Left lung (tissue), 14 donors: ENCODE measurements around the gene ZNF223. TPM values are rescaled to one million over a fixed set of nuclear protein-coding genes. Genes with fewer than 3 reads are reported as not detected.
A peak's percentile ranks its signal among the peaks of the same experiment; 100 is the strongest.

Experiments
- ATAC-seq: fragments of 200-7000 bp; cut with Tn5 transposase; one replicate; pipeline ENCODE4 v1.9.1; 2020; ENCODE audit warnings: moderate library complexity
- DNase-seq, 4 donors: peaks; one replicate each; pipeline ENCODE4 v3.0.0-alpha.2; 2013 to 2020
- H3K27ac ChIP-seq, 2 donors: fragments of 200-600 bp; sonication (generic) in 1 of 2; one replicate each; pipeline versions ENCODE4 v1.5.0 to v1.8.0; 2020 to 2021
- H3K27me3 ChIP-seq, 2 donors: fragments of 200-600 bp; sonication (generic) in 1 of 2; one replicate each; pipeline versions ENCODE4 v1.5.0 to v1.8.0; 2020 to 2021
- H3K36me3 ChIP-seq, 2 donors: fragments of 200-600 bp; sonication (generic) in 1 of 2; one replicate each; pipeline versions ENCODE4 v1.5.0 to v1.8.0; 2020 to 2021
- H3K4me1 ChIP-seq, 2 donors: fragments of 200-600 bp; one replicate each; pipeline ENCODE4 v1.8.0; 2021
- H3K4me3 ChIP-seq, 2 donors: fragments of 200-600 bp; sonication (generic) in 1 of 2; one replicate each; pipeline versions ENCODE4 v1.5.0 to v1.8.0; 2020 to 2021; ENCODE audit warnings: mild to moderate bottlenecking in 1 of 2
- H3K9me3 ChIP-seq, 2 donors: fragments of 200-600 bp; sonication (generic) in 1 of 2; one replicate each; pipeline versions ENCODE4 v1.5.0 to v1.8.0; 2020 to 2021
- intact Hi-C, 2 donors: fragments of 100-400 bp; cut with DNase I; formaldehyde crosslinking; loops; one replicate each; pipeline versions ENCODE4 v1.11.2 to v1.14.2; 2022
- long read RNA-seq, 12 donors: library from polyadenylated mRNA in 2 of 12; unstranded in 2 of 12; transcript quantifications; one replicate each; pipeline ENCODE4 v2.0.0 and lab custom pipeline, GENCODE V29; 2019 to 2026
- polyA plus RNA-seq, 6 donors: library from polyadenylated mRNA; unstranded; fragments of 120-200 nt; gene quantifications; one replicate each; pipeline ENCODE4 v1.2.1, GENCODE V29; 2013; ENCODE audit not compliant: insufficient read length in 6 of 6
- total RNA-seq, 2 donors: library from RNA; stranded (reverse); fragmentation: NEBNext Ultra II Directional; extraction: Animal tissue kit (Norgen Biotek cat#: 25700); gene quantifications; one replicate each; pipeline ENCODE4 v1.2.1, GENCODE V29; 2021
- TF ChIP-seq, protein P1 (sequence below), 2 donors: fragments of 200-600 bp; sonication (generic) in 1 of 2; IDR thresholded peaks; one replicate each; pipeline versions ENCODE4 v1.5.0 to v1.8.0; 2021; ENCODE audit warnings: antibody characterized with exemption in 2 of 2
- donor health status: DM: no; HTN: yes; CAD: no.
- donor health status: DM: no; HTN: no; CAD: no.

The ZNF223 gene
- total RNA-seq (1 to 10 TPM; 5.0 to 5.1 TPM), polyA plus RNA-seq (10 to 100 TPM; 11.9 to 16.1 (median 14.1) TPM)
- long read RNA-seq, donor 1, transcript ZNF223-201 (5 exons, 2,418 nt): major isoform, 6 of 9 reads
- long read RNA-seq, donor 1, partial matches to known transcripts: 0 of 9 reads
- long read RNA-seq, donor 1, other reads (novel, unspliced or antisense): 0 of 9 reads
- long read RNA-seq, donor 2, partial matches to known transcripts: 0 of 3 reads
- long read RNA-seq, donor 2, other reads (novel, unspliced or antisense): 0 of 3 reads
- long read RNA-seq, donor 3: 0 reads
- long read RNA-seq, donor 4, transcript ZNF223-201 (5 exons, 2,418 nt): major isoform, 6 of 7 reads
- long read RNA-seq, donor 4, partial matches to known transcripts: 0 of 7 reads
- long read RNA-seq, donor 4, other reads (novel, unspliced or antisense): 1 of 7 reads
- long read RNA-seq, donor 5: 0 reads
- long read RNA-seq, donor 6, partial matches to known transcripts: 0 of 2 reads
- long read RNA-seq, donor 6, other reads (novel, unspliced or antisense): 0 of 2 reads
- long read RNA-seq, donor 7: 0 reads
- long read RNA-seq, donor 8, partial matches to known transcripts: 0 of 4 reads
- long read RNA-seq, donor 8, other reads (novel, unspliced or antisense): 0 of 4 reads
- long read RNA-seq, donor 9: 0 reads
- long read RNA-seq, donor 10, partial matches to known transcripts: 0 of 1 reads
- long read RNA-seq, donor 10, other reads (novel, unspliced or antisense): 0 of 1 reads
- long read RNA-seq, donor 11: 0 reads
- long read RNA-seq, donor 12, partial matches to known transcripts: 0 of 3 reads
- long read RNA-seq, donor 12, other reads (novel, unspliced or antisense): 0 of 3 reads

DNA sequence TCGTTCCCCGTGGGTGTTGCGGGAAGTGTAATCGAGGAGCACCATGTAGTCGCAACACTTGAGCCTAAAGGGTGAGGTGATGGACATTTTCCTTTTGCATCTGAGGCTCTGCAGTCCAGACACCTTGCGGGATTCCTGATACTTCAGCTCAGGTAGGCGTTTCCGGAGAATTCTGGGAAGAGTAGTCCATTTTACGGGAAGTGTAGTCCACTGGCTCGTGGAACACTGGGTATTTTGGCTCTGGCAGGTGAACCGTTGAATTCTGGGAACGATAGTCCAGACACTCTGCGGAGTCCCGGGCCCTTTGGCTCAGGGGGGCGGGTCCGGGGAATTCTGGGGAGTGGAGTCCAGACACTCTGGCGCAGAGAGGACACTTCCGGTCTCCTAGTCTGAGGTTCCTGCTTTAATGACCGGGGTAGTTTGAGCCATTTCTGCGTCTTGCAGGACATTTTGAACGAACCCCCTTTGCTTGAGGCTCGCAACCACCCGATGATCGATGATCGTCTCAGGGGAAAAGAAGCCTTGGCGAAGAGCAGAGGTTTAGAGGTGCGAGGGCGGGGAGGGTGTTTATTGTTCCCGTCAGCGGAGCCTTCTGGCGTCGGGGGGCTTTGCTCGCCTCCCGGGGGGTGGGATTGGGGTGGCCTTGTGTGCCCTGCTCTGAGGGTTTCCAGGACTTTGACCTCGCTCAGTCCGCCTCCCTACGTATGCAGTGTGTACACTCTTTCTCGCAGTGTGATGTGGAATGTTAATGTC, at the start of gene ZNF223:
TSS of gene ZNF223 (plus strand) at position 387 of the 753 bp plus-strand sequence. CDS start 3,141 bp downstream, outside the sequence.
- peak; percentile 93 to 96 (median 96) for DNase-seq
- Histone ChIP-seq H3K9me3 (peaks cover 0 to 35% of the 10 kb centered on the region in 2 donors), H3K4me1 (peaks cover 7 to 17% of the 10 kb centered on the region in 2 donors), H3K4me3 (peak within 1 kb of the TSS; percentile 65 to 89), H3K27ac (peak within 1 kb of the TSS; percentile 33 to 70), H3K36me3 (peaks cover 0 to 17% of the 10 kb centered on the region in 2 donors), H3K27me3 (peaks cover 0 to 28% of the 10 kb centered on the region in 2 donors)
- peak; percentile 100 for ATAC-seq
- TF ChIP-seq, protein P1, sequence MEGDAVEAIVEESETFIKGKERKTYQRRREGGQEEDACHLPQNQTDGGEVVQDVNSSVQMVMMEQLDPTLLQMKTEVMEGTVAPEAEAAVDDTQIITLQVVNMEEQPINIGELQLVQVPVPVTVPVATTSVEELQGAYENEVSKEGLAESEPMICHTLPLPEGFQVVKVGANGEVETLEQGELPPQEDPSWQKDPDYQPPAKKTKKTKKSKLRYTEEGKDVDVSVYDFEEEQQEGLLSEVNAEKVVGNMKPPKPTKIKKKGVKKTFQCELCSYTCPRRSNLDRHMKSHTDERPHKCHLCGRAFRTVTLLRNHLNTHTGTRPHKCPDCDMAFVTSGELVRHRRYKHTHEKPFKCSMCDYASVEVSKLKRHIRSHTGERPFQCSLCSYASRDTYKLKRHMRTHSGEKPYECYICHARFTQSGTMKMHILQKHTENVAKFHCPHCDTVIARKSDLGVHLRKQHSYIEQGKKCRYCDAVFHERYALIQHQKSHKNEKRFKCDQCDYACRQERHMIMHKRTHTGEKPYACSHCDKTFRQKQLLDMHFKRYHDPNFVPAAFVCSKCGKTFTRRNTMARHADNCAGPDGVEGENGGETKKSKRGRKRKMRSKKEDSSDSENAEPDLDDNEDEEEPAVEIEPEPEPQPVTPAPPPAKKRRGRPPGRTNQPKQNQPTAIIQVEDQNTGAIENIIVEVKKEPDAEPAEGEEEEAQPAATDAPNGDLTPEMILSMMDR (IDR thresholded peaks at IDR 0.05): no peak
- intact Hi-C loops: no loop called here

GRCh38 chr19:44002212-44002565, 49.6 kb upstream of the ZNF223 start:
- Histone ChIP-seq H3K9me3 (peaks cover 0 to 31% of the 10 kb centered on the region in 2 donors), H3K27me3 (no peaks in the 10 kb centered on the region), H3K4me3 (peak overlapping the region; percentile 65 to 67), H3K27ac (peak overlapping the region; percentile 27 to 74), H3K4me1 (peaks cover 3 to 35% of the 10 kb centered on the region in 2 donors), H3K36me3 (peaks cover 0 to 14% of the 10 kb centered on the region in 2 donors)
- intact Hi-C loops: no loop called here
- TF ChIP-seq, protein P1 (IDR thresholded peaks at IDR 0.05): no peak
- ATAC-seq (no peak), DNase-seq (peak in 2 of 4 donors; percentile 3 to 5)

- TF ChIP-seq, protein P1 (IDR thresholded peaks at IDR 0.05): no peak
- peak within 1 kb of the TSS; percentile 36 to 74 for H3K27ac ChIP-seq
- peak within 1 kb of the TSS; percentile 65 to 67 for H3K4me3 ChIP-seq
- intact Hi-C loops: no loop called here
- H3K9me3 ChIP-seq: peaks cover 0 to 31% of the 10 kb centered on the region in 2 donors
- H3K4me1 ChIP-seq: peaks cover 3 to 35% of the 10 kb centered on the region in 2 donors
- DNase-seq: peak; percentile 90 to 97 (median 94)
- H3K36me3 ChIP-seq: peaks cover 0 to 14% of the 10 kb centered on the region in 2 donors
- ATAC-seq: peak; percentile 100
- H3K27me3 ChIP-seq: no peaks in the 10 kb centered on the region
Observed at GRCh38 chr19:44002566-44003460, 49.0 kb upstream of the ZNF223 start, which contains the start of gene ZNF230. Gene ZNF230, plus strand, starts transcription at chr19:44002957. Its CDS starts 4,122 bp downstream, at chr19:44007079.

DNA sequence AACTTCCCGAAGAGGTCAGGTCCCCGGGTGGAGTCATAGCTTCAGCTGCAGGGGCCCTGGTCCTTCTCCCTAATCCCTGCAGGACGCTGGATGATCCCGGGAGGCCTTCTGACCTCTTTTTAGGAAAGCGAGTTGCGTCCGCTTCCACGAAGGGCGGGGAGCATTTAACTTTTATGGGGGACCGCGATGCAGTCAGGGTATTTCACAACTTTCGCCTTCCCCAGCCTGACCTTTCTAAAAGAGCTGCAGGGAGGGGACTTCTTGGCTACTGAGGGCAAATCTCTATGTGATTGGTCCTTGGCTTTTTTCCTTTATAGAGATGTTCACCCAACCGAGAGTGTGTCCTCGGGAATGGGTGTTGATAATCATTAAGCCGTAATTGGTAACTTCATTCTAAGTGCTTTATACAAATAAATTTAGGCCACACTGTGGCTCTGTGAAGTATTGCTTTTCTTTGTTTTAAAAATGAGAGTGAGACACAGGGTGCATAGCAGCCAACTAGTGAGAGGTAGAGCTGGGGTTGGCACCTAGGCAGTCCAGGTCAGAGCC, 48.3 kb upstream of the ZNF223 start:
- Histone ChIP-seq H3K4me3 (peak overlapping the region; percentile 65 to 67), H3K27me3 (no peaks in the 10 kb centered on the region), H3K36me3 (peaks cover 0 to 21% of the 10 kb centered on the region in 2 donors), H3K27ac (peak overlapping the region; percentile 36 to 74), H3K9me3 (peaks cover 0 to 32% of the 10 kb centered on the region in 2 donors), H3K4me1 (peaks cover 3 to 35% of the 10 kb centered on the region in 2 donors)
- DNase-seq (peak in 3 of 4 donors; percentile 1 to 35 (median 8)), ATAC-seq (peak; percentile 18)
- TF ChIP-seq, protein P1 (IDR thresholded peaks at IDR 0.05): no peak
- intact Hi-C loops: no loop called here
